Pancreas (tissue), 10 donors: ENCODE data around the gene HNRNPL. TPM values are rescaled to one million over a fixed set of nuclear protein-coding genes. Genes with fewer than 3 reads are reported as not detected.

Experiments used
- ATAC-seq, 4 donors: fragments of 200-7000 bp; cut with Tn5 transposase; one replicate each; pipeline versions ENCODE4 v1.8.0 to v1.9.1; 2020; ENCODE audit warnings: mild to moderate bottlenecking in 4 of 4, moderate library complexity in 4 of 4
- DNase-seq, 6 donors: peaks; one replicate each; pipeline ENCODE4 v3.0.0-alpha.2; 2020
- FAIRE-seq: peaks from 2 replicates; lab custom pipeline; 2012; peaks lifted over from hg19 to GRCh38; lab: Jason Lieb, UNC
- H3K27ac ChIP-seq, 4 donors: fragments of 200-600 bp; sonication (generic); 1 replicate in 3 of 4; 2 replicates in 1 of 4; pipeline versions ENCODE4 v1.5.0 to v1.8.0; 2020
- H3K27me3 ChIP-seq, 4 donors: fragments of 200-600 bp; one replicate each; pipeline ENCODE4 v1.8.0; 2021
- H3K36me3 ChIP-seq, 3 donors: fragments of 200-600 bp; sonication (generic) in 1 of 3; one replicate each; pipeline versions ENCODE4 v1.5.0 to v1.8.0; 2020 to 2021
- H3K4me1 ChIP-seq, 3 donors: fragments of 200-600 bp; one replicate each; pipeline ENCODE4 v1.8.0; 2021
- H3K4me3 ChIP-seq, 4 donors: fragments of 200-600 bp; sonication (generic) in 2 of 4; one replicate each; pipeline versions ENCODE4 v1.5.0 to v1.8.0; 2020 to 2021
- H3K9me3 ChIP-seq, 4 donors: fragments of 200-600 bp; one replicate each; pipeline ENCODE4 v1.8.0; 2021
- CTCF ChIP-seq, 4 donors: fragments of 200-600 bp; sonication (generic) in 3 of 4; IDR thresholded peaks; one replicate each; pipeline versions ENCODE4 v1.5.0 to v1.8.0; 2021; ENCODE audit warnings: antibody characterized with exemption in 4 of 4
- WGBS, 2 donors: extraction: QIAGEN DNeasy Blood & Tissue Kit; methylation state at CpG; one replicate each; pipeline ENCODE4 v1.1.7; 2013; 5-methylcytosine and 5-hydroxymethylcytosine counted together
- intact Hi-C, 3 donors: fragments of 100-400 bp; cut with DNase I; formaldehyde crosslinking; loops; one replicate each; pipeline versions ENCODE4 v1.11.1 to v1.14.2; 2022
- polyA plus RNA-seq, 2 donors: library from polyadenylated mRNA; stranded (reverse); fragments of 200-250 nt; gene quantifications; one replicate each; pipeline ENCODE4 v1.2.3, GENCODE V29; 2013
- total RNA-seq, 6 donors: library from RNA; stranded (reverse); fragmentation: NEBNext Ultra II Directional in 4 of 6; extraction: Animal tissue kit (Norgen Biotek cat#: 25700) in 4 of 6; gene quantifications; one replicate each; pipeline versions ENCODE4 v1.2.1 to v1.2.4, GENCODE V29; 2021 to 2023
- donor health status: healthy with polysubstance abuse.
- donor health status: DM: no; HTN: no; CAD: no; lungs with moderate emphysema.
- donor health status: DM: no; HTN: no; CAD: no.
- donor health status: control.
- donor health status: control.
- donor health status: Bipolar disorder and iron deficiency.
- donor health status: DM: yes; HTN: yes; CAD: no.
- donor health status: DM: no; HTN: no; CAD: no.
- donor health status: DM: no; HTN: no; CAD: no.
- donor health status: DM: yes; HTN: yes; CAD: no.

The HNRNPL gene
- total RNA-seq (100 to 1,000 TPM in 4 of 6 donors, 10 to 100 TPM in 2; 97.0 to 161 (median 129) TPM), polyA plus RNA-seq (100 to 1,000 TPM in 1 of 2 donors, 10 to 100 TPM in 1; 89.2 to 128 TPM)

DNA sequence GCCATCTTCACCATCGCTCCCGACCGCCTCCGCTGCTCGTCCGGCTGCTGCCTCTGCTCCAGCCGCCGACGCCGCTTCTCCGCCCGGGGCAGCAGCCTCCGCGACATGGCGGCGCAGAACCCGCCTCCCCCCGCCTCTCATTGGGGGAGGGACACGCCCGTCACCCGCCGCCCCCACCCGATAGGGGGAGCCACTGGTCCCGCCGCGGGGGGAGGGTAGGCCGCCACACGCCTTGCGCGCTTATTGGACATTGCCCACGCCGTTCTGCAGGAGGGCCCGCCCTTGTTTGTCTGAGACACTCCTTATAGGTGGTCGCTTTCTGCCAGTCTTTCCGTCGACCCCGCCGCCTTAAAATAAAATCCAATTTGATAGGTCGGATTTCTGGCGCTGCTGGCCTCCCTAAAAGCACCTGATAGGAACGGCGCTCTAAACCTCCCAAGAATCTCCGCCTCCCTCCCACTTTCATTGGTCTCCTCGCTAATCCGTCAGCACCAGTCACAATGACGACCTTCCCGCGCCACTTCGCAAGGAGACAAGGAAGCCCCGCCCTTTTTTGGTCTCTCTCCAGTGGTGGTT lies at the start of gene HNRNPL:
HNRNPL (minus strand) TSS at position 127 of the 576 bp plus-strand sequence; CDS start at position 107, 20 bp downstream.
- peaks cover 13 to 23% (median 20%) of the 10 kb centered on the region in 3 donors for H3K36me3 ChIP-seq
- H3K4me3 ChIP-seq: peak within 1 kb of the TSS; percentile 81 to 98 (median 94)
- H3K27me3 ChIP-seq: no peaks in the 10 kb centered on the region
- H3K4me1 ChIP-seq: peaks cover 5 to 22% (median 12%) of the 10 kb centered on the region in 3 donors
- intact Hi-C loops: no loop called here
- peak within 1 kb of the TSS; percentile 99 to 100 (median 100) for H3K27ac ChIP-seq
- 0 to 1% methylated on average over 29 to 50 of the region's 50 CpGs for WGBS, 2 donors
- no peaks in the 10 kb centered on the region for H3K9me3 ChIP-seq
- peak; percentile 27 to 57 (median 43) for TF ChIP-seq CTCF (IDR thresholded peaks at IDR 0.05)
- DNase-seq: peak in 5 of 6 donors; percentile 99 to 100 (median 100)
- FAIRE-seq: peak; percentile 99
- ATAC-seq: peak; percentile 68 to 76 (median 76)

GRCh38 chr19:38898788-38899446 lies 49.1 kb upstream of the HNRNPL start:
- Histone ChIP-seq H3K4me3 (peak overlapping the region; percentile 54 to 96 (median 78)), H3K27me3 (no peaks in the 10 kb centered on the region), H3K27ac (peak overlapping the region; percentile 38 to 82 (median 69)), H3K4me1 (peaks cover 0 to 19% (median 5%) of the 10 kb centered on the region in 3 donors), H3K36me3 (no peaks in the 10 kb centered on the region), H3K9me3 (no peaks in the 10 kb centered on the region)
- ATAC-seq (peak; percentile 2 to 3 (median 3)), DNase-seq (peak in 2 of 6 donors; percentile 35 to 50), FAIRE-seq (no peak)
- intact Hi-C loops: no loop called here
- 5 to 7% methylated on average over 23 to 25 of the region's 25 CpGs for WGBS, 2 donors
- TF ChIP-seq CTCF (IDR thresholded peaks at IDR 0.05): no peak

- Histone ChIP-seq H3K9me3 (no peaks in the 10 kb centered on the region), H3K4me1 (peaks cover 0 to 11% (median 0%) of the 10 kb centered on the region in 3 donors), H3K27ac (no peak overlapping the region), H3K4me3 (no peak overlapping the region), H3K27me3 (no peaks in the 10 kb centered on the region), H3K36me3 (peaks cover 0 to under 1% (median 0%) of the 10 kb centered on the region in 3 donors)
- FAIRE-seq (no peak), DNase-seq (no peak), ATAC-seq (no peak)
- WGBS, 2 donors: 77 to 88% methylated on average over 9 of the region's 9 CpGs
- no peak for TF ChIP-seq CTCF (IDR thresholded peaks at IDR 0.05)
- intact Hi-C loops: no loop called here
These were observed 45.2 kb upstream of the HNRNPL start for GRCh38 chr19:38894968-38895367.

DNA sequence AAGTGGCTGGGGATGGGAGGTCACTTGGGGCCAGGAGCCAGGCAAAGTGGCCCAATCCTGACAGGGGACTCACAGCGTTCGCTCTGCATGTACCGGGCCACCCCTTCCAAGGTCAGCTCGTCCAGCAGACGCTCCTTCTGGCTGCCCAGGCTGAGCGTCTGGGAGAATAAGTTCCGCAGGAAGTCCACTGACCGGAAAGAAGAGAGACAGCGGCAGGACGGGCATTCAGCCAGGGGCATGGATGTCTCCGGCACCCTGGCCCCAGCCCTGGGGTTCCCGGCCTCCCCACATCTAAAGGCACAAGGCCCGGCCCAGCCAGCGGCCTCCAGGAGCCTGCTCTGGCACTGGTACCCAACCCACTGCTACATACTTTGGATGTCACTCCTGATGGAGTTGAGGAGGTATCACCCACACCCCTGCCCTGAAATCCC lies 43.6 kb upstream of the HNRNPL start:
- WGBS, 2 donors: 87 to 92% methylated on average over 14 of the region's 14 CpGs
- Histone ChIP-seq H3K9me3 (no peaks in the 10 kb centered on the region), H3K36me3 (peaks cover 0 to 16% (median 0%) of the 10 kb centered on the region in 3 donors), H3K27me3 (no peaks in the 10 kb centered on the region), H3K4me3 (no peak overlapping the region), H3K4me1 (peaks cover 0 to 6% (median 0%) of the 10 kb centered on the region in 3 donors), H3K27ac (no peak overlapping the region)
- DNase-seq: no peak
- intact Hi-C loops: no loop called here
- no peak for ATAC-seq
- TF ChIP-seq CTCF (IDR thresholded peaks at IDR 0.05): no peak
- FAIRE-seq: no peak
